ENCODE results near the gene CYP27B1. TPM values are rescaled to one million over a fixed set of nuclear protein-coding genes. Genes with fewer than 3 reads are reported as not detected.

Gene CYP27B1
- total RNA-seq, 1 donor from 2014 or later, result 1.6 TPM

DNA sequence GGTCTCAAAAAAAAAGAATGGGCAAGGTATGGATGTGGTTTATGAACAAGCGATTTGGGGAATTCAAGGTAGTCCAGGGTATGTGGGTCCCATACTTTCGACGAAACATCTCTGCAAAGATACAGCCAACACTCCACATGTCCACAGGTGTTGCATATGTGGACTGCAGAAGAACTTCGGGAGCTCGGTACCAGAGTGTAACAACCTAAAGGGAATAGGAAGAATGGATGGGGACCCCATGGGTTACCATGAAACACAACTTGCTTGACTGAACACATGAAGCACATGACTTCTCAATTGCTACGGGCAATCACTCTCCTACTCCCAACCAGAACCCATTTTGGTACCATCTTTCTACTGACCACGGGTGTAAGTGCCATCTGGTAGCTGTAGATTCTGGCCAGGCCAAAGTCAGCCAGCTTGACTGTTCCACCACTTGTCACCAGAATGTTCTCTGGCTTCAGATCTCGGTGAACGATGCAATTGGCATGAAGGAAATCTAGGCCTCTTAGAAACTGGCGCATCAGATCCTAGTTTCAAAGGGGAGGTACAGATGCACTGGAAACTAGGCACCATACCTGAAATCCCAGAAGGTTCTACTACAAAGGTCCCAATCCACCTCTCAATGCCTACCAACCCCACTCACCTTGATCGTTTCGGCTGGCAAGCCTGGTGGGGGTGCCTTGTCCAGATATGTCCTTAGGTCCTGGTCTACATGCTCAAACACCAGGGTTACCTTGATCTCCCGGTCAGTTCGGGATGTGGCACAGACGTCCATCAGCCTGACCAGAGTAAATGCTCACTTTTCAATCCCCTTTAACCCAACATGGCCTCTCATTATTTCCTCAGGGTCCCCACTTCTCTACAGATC lies 16.1 kb downstream of the CYP27B1 start:
- ATAC-seq, result no peak

DNA sequence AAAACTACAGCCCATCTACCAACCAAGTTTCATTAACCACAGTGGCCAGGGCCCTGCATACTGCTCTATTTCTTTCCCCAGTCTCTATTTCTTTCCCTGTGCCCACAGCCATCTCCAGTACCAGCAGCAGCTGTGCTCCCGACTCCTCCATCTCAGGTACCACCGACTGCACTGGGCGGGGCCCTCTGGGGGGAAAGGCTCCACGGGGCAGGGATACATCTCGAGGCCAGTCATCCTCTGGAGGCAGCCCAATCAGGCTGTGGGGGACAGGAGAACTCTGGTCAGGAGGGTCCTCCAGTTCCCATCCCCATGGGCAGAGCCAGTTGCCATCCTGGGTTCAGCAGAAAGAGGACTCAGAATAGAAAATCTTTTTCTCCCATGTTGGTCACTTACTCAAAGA lies 17.8 kb downstream of the CYP27B1 start:
- ATAC-seq, result no peak

DNA sequence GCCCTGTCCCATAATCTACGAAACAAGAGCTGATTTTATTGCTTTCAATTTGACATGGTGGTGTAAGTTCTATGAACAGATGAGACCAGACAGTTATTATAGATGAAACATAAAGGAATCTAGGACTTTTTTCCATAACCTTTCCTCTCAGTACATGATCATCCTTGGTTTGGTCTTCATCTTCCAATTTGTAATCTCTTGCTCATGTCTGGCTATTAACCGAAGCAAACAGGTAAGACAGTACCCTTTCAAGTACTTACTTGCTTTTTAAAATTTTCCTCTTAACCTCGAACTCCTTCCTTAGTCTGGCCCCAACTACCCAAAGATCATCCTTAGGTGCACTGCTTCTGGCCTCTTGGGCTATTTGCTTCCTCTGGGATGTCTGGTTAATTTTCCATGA lies 20.9 kb downstream of the CYP27B1 start:
- no peak for ATAC-seq

DNA sequence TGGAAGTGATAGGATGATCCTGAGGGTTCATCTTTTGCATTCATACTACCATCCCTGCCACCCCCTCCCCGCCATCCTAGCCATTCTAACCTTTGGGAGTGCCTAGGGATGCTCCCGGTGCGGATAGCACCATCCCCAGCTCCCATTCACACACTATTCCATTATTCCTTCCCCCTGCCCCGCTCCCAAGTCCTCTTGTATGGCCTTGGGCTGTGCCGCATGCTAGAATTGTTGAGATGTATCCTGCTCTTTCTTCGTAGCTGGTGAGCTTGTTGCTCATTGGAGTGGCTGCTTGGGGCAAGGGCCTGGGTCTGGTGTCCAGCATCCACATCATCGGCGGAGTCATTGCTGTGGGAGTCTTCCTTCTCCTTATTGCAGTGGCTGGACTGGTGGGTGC lies 21.4 kb downstream of the CYP27B1 start:
- peak; percentile 3 for ATAC-seq

- ATAC-seq, result peak; percentile 94
Observed at GRCh38 chr12:57744777-57745484, 21.9 kb downstream of the CYP27B1 start, which contains the start of gene TSPAN31. TSPAN31 (plus strand) TSS chr12:57745039; CDS start chr12:57745155, 116 bp downstream.

DNA sequence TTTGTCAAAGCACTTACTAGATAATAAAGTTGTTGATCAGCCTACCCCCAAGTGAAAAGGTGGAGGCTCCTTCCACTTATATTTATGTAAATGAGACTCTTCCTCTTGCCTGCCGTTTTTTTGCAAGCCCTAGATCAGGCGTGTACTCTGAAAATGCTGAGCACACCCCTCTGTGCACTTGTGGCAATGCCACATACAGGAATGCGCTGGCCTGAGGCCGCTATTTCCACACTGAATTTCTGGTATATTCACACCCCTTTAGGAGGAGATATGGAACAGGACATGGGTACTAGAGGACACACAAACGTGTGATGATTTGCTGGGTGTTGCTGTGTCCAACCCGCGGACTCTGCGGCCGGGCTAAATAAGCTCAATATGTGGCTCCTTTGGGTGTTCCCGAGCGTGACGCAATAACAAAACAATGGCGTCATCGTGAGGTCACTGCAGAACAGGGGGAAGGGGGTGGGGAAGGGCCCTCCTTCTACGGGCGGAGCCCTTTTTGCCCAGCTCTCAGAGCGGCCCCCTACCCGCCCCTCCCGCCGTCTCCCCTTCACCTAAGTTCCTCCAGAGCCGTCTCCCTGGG lies 22.6 kb downstream of the CYP27B1 start:
- ATAC-seq, result peak; percentile 76

GRCh38 chr12:57743769-57744168 lies 23.1 kb downstream of the CYP27B1 start:
- no peak for ATAC-seq

GRCh38 chr12:57741844-57742738 lies 24.8 kb downstream of the CYP27B1 start:
- peak; percentile 12 for ATAC-seq

DNA sequence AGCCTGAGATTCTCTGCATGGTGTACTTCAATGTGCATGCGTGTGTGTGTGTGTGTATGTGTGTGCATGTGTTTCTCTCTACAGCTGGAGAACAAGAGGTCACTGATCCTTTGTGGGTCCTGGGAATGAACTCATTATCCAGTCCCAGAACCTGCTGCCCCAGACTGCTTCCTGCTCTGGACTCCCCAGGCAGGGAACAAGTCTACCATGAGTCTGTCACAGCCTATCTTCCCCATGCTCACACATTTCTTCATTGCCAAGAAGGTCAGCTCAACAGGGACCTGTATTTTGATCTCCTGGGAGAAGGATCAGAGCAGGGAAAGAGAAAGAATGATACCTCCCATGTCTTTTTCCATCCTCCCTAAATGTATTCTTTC lies 25.5 kb downstream of the CYP27B1 start:
- no peak for ATAC-seq

GRCh38 chr12:57740656-57741412 lies 26.0 kb downstream of the CYP27B1 start:
- no peak for ATAC-seq

GRCh38 chr12:57739914-57740538 lies 26.9 kb downstream of the CYP27B1 start:
- ATAC-seq, result no peak

DNA sequence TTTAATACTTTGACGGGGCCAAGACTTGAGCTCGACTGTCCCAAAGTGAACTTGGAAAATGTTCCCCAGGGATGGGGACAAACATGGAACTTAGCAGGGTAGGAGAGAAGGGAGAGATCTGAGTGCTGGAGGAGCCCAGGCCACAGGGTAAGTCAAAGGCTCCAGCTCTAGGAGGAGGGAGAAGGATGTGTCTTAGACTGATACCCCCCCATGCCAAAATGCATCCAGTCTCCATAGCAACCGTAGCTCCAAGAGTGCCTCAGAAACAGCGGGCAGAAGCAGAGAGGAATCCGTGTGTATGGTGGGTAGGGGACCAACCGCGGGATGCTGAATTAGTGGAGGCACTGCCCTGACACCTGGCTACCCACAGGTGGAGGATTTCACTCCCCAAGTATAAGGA lies 27.5 kb downstream of the CYP27B1 start:
- no peak for ATAC-seq

DNA sequence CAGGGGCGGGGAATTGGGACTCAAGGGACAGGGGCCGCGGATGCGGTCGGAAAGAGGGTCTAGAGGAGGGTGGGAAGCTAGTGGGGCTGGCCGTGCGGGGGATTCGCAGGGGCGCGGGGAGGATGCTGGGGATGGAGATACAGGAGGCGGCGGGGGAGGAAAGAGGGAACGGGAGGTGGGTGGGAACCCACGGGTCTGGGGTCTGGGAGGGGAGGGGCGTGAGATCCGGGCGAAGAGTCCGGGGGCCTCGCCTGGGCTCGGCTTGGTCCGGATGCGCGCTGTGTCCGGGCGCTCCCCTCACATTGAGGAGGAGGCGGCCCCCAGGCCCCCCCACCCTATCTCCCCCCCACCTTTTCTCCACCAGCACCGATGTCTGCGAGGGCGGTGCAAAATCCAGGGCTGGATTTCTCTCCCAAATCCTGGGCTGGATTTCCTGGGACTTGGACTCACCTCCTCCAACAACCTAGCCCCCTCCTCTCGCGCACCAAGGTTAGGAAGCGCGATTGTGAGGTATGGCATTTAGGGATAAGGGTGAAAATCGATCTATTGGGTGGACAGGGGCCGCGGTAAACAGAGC lies 28.1 kb downstream of the CYP27B1 start, which contains the start of gene AGAP2:
AGAP2 (minus strand) TSS at position 82 of the 577 bp plus-strand sequence. CDS start 496 bp downstream, outside the sequence.
- no peak for ATAC-seq

DNA sequence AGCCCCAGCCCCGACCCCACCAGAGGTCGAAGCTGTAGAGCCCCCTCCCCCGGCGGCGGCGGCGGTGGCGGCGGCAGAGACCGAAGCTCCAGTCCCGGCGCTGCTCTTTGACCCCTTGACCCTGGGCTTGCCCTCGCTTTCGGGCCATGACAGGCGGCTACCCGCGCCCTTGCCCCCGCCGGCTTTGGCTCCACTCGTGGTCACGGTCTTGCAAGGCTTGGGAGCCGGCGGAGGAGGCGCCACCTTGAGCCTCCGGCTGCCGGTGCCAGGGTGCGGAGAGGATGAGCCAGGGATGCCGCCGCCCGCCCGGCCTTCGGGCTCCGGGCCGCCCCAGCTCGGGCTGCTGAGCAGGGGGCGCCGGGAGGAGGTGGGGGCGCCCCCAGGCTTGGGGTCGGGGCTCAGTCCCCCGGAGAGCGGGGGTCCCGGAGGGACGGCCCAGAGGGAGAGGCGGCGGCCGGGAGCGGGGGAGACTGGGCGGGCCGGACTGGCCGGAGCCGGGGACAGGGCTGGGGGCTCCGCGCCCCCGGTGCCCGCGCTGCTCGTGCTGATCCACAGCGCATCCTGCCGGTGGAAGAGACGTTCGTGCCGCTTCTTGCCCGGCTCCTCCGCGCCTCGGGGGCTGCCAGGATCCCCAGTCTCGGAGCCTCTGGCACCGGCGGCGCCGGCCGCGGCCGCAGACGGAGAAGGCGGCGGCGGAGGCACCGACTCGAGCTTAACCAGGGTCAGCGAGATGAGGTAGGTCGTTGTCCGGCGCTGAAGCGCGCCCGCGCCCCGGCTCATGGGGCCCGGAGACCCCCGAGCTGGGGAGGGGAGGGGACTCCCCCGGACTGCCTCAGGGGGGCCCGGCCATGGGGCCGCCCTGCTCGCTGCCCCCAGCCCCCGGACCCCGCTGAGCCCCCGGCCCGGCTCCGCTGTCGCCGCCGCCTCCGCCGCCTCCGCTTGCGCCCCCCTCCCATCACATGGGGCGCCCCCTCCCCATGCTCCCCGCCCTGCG lies 29.1 kb downstream of the CYP27B1 start:
- ATAC-seq, result no peak

DNA sequence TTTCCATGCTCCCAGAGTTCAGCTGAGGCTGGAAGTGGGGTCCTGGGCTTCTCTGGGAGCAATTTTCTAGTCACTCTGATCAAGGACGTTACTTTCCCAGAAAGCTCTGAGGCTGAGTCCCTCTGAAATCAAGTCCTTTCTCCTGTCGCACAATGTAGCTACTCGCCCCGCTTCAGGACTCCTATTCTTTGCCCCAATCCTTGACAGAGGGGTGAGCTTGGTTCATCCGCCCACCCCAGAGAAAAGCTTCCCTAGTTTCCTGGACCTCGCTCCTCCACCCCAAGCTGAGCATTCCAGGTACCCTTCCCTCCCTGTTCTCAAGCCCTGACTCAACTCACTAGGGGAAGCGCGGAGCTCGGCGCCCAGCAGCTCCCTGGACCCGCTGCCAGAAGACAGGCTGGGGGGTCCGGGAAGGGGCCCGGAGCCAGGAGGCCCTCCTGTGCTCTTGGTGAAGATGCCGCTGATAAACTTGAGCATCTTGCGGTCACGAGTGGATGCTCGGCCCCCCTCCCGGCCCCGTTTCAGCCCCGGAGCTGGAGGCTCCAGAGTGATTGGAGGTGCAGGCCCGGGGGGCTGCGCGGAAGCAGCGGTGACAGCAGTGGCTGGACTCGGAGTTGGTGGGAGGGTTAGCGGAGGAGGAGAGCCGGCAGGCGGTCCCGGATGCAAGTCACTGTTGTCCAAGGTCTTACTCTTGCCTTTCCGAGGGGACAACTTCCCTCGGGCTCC lies 30.0 kb downstream of the CYP27B1 start:
- ATAC-seq, result no peak

DNA sequence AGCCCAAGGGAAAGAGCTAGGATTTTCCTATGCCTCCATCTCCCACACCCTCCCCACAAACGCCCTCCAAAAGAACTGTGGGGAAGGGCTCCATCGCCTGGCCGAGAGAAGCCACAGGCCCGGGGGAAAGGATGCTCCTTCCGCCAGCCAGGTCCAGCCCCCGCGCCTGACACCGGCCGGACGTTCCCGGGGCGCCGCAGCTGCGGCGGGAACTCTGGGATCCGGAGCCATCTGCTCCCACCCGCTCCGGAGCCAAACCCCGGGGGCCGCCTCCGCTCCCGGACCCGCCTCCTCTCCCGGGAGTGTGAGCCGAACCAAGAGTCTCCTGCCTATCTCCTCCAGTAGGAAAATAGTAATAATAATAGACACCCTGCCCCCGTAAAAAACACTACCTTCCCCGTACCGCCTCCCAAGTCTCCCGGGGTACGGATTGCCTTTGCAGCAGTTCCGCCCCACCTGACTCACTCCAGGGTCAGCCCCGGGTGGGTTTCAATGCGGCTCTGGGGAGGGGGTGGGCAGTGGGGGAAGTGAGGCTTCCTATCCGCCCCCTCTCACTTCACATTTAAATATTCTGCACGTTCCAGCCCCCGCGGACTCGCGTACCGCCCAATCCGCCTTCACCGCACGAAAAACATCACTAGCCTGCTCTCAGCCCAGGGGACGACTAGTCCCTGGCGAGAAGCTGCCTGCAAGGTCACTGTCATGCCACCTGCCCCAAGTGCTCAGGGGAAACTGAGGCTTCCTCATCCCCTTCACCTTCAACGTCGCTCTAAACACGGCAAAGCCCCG lies 30.7 kb downstream of the CYP27B1 start:
- ATAC-seq, result no peak

DNA sequence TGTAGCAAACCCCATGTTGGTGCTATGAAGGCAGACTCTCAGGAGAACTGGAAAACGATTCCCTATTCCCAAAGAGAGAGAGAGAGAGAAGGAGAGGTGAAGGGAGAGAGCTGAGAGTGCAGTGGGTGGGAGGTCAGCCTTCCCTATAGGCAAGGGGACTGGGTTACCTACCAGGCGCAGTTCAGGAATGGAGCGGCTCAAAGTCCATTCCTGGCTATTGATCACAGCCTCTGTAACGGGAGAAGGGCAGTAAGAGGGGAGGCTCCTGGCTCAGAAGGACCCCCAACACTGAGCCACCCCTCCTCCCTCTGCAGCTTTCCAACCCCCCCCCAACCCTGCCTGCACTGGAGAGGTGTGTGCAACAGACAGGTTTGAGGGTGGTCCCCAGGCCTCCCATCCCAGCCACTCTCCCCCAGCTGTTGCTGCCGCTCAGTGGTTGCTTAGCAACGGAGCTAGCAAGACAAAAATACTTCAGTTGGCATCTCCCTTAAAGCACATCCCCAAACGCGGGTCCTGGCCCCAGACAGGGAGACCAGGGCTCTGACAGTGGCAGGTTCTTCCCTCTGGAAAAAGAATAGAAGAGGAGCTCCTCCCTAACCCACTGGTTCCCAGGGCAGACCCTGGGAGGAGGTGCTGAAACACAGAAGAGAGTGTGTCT lies 31.6 kb downstream of the CYP27B1 start:
- ATAC-seq, result no peak
